Erythroblast (primary cell): ENCODE results near the gene REM2.

ENCODE experiments used
- GATA1 ChIP-seq: IDR thresholded peaks from 2 replicates; pipeline ENCODE4 v1.6.1; 2011; ENCODE audit warnings: low read depth, mild to moderate bottlenecking, control low read depth, low read length, moderate library complexity
- POLR2A ChIP-seq: IDR thresholded peaks from 2 replicates; pipeline ENCODE4 v1.6.1; 2011; ENCODE audit warnings: mild to moderate bottlenecking, low read length

DNA sequence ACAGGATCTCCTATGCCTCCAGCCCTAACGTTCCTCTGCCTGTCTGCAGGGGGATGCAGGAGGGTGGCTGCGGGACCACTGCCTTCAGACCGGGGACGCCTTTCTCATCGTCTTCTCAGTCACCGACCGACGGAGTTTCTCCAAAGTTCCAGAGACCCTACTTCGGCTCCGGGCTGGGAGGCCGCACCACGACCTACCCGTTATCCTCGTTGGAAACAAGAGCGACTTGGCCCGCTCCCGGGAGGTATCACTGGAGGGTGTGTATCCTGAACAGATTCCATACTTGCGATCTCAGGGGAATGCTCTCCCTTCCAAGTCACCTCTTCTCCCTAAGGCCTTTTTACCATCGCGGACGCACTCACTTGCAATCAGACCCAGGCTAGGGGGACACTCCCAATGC, 3.0 kb downstream of the REM2 start:
- TF ChIP-seq POLR2A: no peak
- TF ChIP-seq GATA1: no peak
